Stomach (tissue), 9 donors: ENCODE data around the gene GABRQ. TPM values are rescaled to one million over a fixed set of nuclear protein-coding genes. Genes with fewer than 3 reads are reported as not detected.

Experiments
- DNase-seq, 2 donors: peaks; one replicate each; pipeline versions ENCODE4 v3.0.0 to v3.0.0-alpha.2; 2013 to 2019
- H3K27ac ChIP-seq, 5 donors: fragments of 200-600 bp in 4 of 5; sonication (generic) in 4 of 5; one replicate each; pipeline ENCODE4 v1.5.1; 2013 to 2019; ENCODE audit warnings: mild to moderate bottlenecking in 1 of 5, moderate library complexity in 1 of 5
- H3K27me3 ChIP-seq, 3 donors: fragments of 200-600 bp; sonication (generic); one replicate each; pipeline ENCODE4 v1.5.1; 2017 to 2019; ENCODE audit warnings: mixed run types in 1 of 3
- H3K36me3 ChIP-seq, 4 donors: fragments of 200-600 bp; sonication (generic); 1 replicate in 3 of 4; 2 replicates in 1 of 4; pipeline ENCODE4 v1.5.1; 2016 to 2019
- H3K4me1 ChIP-seq, 4 donors: fragments of 200-600 bp; sonication (generic); one replicate each; pipeline ENCODE4 v1.5.1; 2016 to 2019
- H3K4me3 ChIP-seq, 4 donors: fragments of 200-600 bp; sonication (generic) in 3 of 4; one replicate each; pipeline ENCODE4 v1.5.1; 2016 to 2019; ENCODE audit warnings: mild to moderate bottlenecking in 1 of 4
- H3K9me3 ChIP-seq, 4 donors: fragments of 200-600 bp; sonication (generic); one replicate each; pipeline ENCODE4 v1.5.1; 2016 to 2019
- EP300 ChIP-seq: sonication (generic); formaldehyde crosslinking; IDR thresholded peaks from one replicate; pipeline ENCODE4 v1.6.1; 2017; ENCODE audit warnings: antibody characterized with exemption
- POLR2A ChIP-seq, 4 donors: fragments of 450-650 bp; IDR thresholded peaks; one replicate each; pipeline ENCODE4 v1.6.1; 2016; ENCODE audit warnings: antibody characterized with exemption in 4 of 4, control low read depth in 2 of 4, mild to moderate bottlenecking in 1 of 4, moderate library complexity in 1 of 4
- POLR2AphosphoS5 ChIP-seq, 3 donors: sonication (generic); formaldehyde crosslinking; IDR thresholded peaks; one replicate each; pipeline ENCODE4 v1.6.1; 2016; ENCODE audit warnings: antibody characterized with exemption in 3 of 3
- WGBS, 5 donors: extraction: QIAGEN DNeasy Blood & Tissue Kit in 3 of 5; methylation state at CpG; one replicate each; pipeline versions ENCODE4 v1.1.5 to v1.1.7; 2013 to 2018; 5-methylcytosine and 5-hydroxymethylcytosine counted together
- intact Hi-C: fragments of 100-400 bp; cut with DNase I; formaldehyde crosslinking; loops from one replicate; pipeline ENCODE4 v1.15.1; 2023; ENCODE audit warnings: low total_unique reads
- polyA plus RNA-seq, 3 donors: library from polyadenylated mRNA; stranded (reverse); fragments of 200-250 nt; gene quantifications; one replicate each; pipeline ENCODE4 v1.2.3, GENCODE V29; 2013
- total RNA-seq, 5 donors: library from RNA; depleted of rRNA; stranded (reverse); fragments of >200 nt; gene quantifications; one replicate each; pipeline versions ENCODE4 v1.1.0 to v1.2.3, GENCODE V29; 2014 to 2016
- TF ChIP-seq, protein P1 (sequence below), 7 experiments: fragments of 450-650 bp in 4 of 7; fragments of 200-600 bp in 3 of 7; sonication (generic) in 3 of 7; IDR thresholded peaks; one replicate each; pipeline ENCODE4 v1.5.1; 2016 to 2019; ENCODE audit warnings: antibody characterized with exemption in 7 of 7, control low read depth in 2 of 7, mild to moderate bottlenecking in 1 of 7
- donor health status: healthy with polysubstance abuse.
- donor health status: Bipolar disorder and iron deficiency.
- donor health status: healthy.

The GABRQ gene
- total and polyA plus RNA-seq, 8 donors: 0.05 to 0.18 TPM; not detected in 6

DNA sequence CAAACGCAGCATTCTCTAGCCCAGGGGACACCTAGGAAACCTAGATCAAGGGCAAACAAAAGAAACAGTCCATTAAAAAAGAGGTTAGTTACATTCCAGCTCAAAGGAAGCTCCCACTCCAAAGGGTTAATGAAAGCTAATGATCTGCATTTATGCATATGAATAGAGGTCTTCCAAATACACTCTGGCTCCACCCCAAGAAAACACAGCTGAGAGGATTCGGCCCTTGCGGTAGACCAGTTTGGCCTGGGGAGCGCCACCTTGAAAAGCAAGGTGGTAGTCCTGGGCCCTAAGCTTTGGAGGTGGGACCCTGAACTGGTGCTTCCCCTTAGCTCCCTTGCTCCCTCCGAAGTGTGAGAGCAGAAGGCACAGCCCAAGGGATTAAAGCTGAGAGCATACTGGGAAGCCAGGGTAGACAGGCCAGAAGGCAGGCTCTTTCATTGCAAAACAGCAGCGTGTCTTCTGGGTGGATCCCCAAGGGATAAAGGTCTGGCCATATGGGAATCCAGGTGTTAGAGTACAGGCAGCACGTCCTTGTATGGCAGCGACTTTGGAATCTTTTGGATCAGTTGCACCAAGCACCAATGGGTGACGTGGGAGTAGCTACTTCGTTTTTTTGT lies 3.7 kb downstream of the GABRQ start:
- no peaks in the 10 kb centered on the region for H3K36me3 ChIP-seq
- H3K27me3 ChIP-seq: peaks cover 5 to 42% (median 41%) of the 10 kb centered on the region in 3 donors
- intact Hi-C loops: no loop called here
- peaks cover 0 to 10% (median 9%) of the 10 kb centered on the region in 4 donors for H3K4me1 ChIP-seq
- TF ChIP-seq, protein P1, sequence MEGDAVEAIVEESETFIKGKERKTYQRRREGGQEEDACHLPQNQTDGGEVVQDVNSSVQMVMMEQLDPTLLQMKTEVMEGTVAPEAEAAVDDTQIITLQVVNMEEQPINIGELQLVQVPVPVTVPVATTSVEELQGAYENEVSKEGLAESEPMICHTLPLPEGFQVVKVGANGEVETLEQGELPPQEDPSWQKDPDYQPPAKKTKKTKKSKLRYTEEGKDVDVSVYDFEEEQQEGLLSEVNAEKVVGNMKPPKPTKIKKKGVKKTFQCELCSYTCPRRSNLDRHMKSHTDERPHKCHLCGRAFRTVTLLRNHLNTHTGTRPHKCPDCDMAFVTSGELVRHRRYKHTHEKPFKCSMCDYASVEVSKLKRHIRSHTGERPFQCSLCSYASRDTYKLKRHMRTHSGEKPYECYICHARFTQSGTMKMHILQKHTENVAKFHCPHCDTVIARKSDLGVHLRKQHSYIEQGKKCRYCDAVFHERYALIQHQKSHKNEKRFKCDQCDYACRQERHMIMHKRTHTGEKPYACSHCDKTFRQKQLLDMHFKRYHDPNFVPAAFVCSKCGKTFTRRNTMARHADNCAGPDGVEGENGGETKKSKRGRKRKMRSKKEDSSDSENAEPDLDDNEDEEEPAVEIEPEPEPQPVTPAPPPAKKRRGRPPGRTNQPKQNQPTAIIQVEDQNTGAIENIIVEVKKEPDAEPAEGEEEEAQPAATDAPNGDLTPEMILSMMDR (IDR thresholded peaks at IDR 0.05): no peak
- TF ChIP-seq EP300: no peak
- TF ChIP-seq POLR2AphosphoS5 (IDR thresholded peaks at IDR 0.05): no peak
- no peak for TF ChIP-seq POLR2A (IDR thresholded peaks at IDR 0.05)
- H3K9me3 ChIP-seq: no peaks in the 10 kb centered on the region
- 45 to 65% (median 58%) methylated on average over 5 to 10 of the region's 10 CpGs for WGBS, 5 donors
- DNase-seq: no peak
- H3K4me3 ChIP-seq: no peak overlapping the region
- no peak overlapping the region for H3K27ac ChIP-seq

DNA sequence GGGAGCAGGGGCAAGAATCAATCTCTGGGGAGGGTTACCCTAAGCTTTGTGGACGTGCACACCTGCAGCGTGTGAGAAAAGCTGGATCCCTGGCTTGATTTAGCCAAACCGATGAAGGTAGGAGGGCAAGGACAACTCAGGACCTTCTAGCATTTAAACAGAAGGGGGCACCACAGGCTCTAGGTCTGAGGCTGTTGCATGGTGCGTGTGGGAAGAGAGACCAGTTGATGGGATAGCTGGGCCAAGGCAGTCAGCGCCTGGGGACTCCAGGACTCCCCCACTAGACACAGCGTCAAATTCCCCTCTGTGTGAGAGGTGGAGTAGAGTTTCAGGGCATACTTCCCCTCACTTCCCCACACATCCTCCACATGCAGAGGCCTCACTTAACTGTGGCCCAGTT lies 4.3 kb downstream of the GABRQ start:
- intact Hi-C loops: no loop called here
- 47 to 67% (median 56%) methylated on average over 5 to 6 of the region's 6 CpGs for WGBS, 5 donors
- TF ChIP-seq POLR2AphosphoS5 (IDR thresholded peaks at IDR 0.05) (no peak), POLR2A (IDR thresholded peaks at IDR 0.05) (no peak), EP300 (no peak)
- TF ChIP-seq, protein P1 (IDR thresholded peaks at IDR 0.05): no peak

DNA sequence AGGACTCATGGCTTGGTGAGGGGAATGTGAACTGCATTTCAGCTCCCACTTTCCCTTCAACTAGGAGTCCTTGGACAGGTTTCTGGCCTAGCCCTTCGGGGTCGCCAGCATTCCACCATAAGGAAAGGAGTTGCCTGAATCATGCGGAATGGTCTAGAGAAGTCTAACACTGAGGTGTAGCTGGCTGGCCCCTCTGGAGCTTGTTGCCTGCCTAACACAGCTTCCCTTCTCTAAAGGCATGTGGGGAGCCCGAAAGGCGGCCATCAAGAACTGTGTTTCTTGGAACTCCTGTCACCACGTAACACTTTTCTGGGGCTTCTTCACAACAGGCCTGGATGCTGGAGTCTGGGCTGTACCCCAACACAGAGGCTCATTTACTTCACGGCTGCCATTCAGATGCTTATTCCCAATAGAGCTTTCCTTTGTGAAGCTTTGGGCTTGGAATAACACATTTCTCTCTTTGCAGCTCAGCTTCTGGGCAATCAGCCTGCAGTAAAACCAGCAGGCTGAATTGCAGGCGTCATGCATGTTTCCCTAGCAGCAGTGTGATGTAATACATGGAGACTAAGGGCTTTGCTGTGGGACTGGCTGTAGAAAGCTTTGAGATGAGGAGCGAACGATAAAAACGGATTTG lies 5.4 kb downstream of the GABRQ start:
- H3K27me3 ChIP-seq: peaks cover 4 to 25% (median 24%) of the 10 kb centered on the region in 3 donors
- no peak for TF ChIP-seq POLR2AphosphoS5 (IDR thresholded peaks at IDR 0.05)
- TF ChIP-seq, protein P1 (IDR thresholded peaks at IDR 0.05): no peak
- no peak for TF ChIP-seq EP300
- no peak for TF ChIP-seq POLR2A (IDR thresholded peaks at IDR 0.05)
- H3K27ac ChIP-seq: no peak overlapping the region
- no peaks in the 10 kb centered on the region for H3K36me3 ChIP-seq
- DNase-seq: peak in 1 of 2 donors; percentile 36
- H3K4me3 ChIP-seq: no peak overlapping the region
- intact Hi-C loops: no loop called here
- no peaks in the 10 kb centered on the region for H3K9me3 ChIP-seq
- 74 to 85% (median 82%) methylated on average over 10 to 11 of the region's 11 CpGs for WGBS, 5 donors
- peaks cover 0 to 4% (median 3%) of the 10 kb centered on the region in 4 donors for H3K4me1 ChIP-seq

More for the DNA sequence above, 4.3 kb downstream of the GABRQ start:
- Histone ChIP-seq H3K9me3 (no peaks in the 10 kb centered on the region), H3K27ac (no peak overlapping the region), H3K4me1 (peaks cover 0 to 10% (median 9%) of the 10 kb centered on the region in 4 donors), H3K36me3 (no peaks in the 10 kb centered on the region), H3K4me3 (no peak overlapping the region), H3K27me3 (peaks cover 5 to 36% (median 35%) of the 10 kb centered on the region in 3 donors)
- DNase-seq: peak in 1 of 2 donors; percentile 14

DNA sequence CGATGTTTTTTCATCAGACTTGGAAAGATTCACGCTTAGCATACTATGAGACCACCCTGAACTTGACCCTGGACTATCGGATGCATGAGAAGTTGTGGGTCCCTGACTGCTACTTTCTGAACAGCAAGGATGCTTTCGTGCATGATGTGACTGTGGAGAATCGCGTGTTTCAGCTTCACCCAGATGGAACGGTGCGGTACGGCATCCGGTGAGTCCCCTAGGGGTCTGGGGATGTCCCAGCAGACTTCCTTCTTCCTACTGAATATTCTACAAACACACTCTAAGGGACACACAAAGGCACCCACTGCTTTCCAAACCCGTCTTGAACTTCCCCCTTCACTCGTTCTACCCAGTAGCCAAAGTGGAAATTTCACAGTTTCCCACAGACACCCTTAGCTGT lies 9.3 kb downstream of the GABRQ start:
- Histone ChIP-seq H3K27ac (no peak overlapping the region), H3K36me3 (no peaks in the 10 kb centered on the region), H3K4me1 (no peaks in the 10 kb centered on the region), H3K9me3 (no peaks in the 10 kb centered on the region), H3K27me3 (peaks cover 0 to 9% (median 0%) of the 10 kb centered on the region in 3 donors), H3K4me3 (no peak overlapping the region)
- DNase-seq: no peak
- intact Hi-C loops: no loop called here
- WGBS, 5 donors: 77 to 88% (median 77%) methylated on average over 11 to 12 of the region's 12 CpGs
- TF ChIP-seq POLR2A (IDR thresholded peaks at IDR 0.05) (no peak), EP300 (no peak), POLR2AphosphoS5 (IDR thresholded peaks at IDR 0.05) (no peak)
- TF ChIP-seq, protein P1 (IDR thresholded peaks at IDR 0.05): no peak
